HEK293 (cell line): ENCODE measurements around the gene KLF16.

Experiments
- CTCF ChIA-PET: fragments of 350-600 bp; formaldehyde crosslinking; extraction: SDS; loops from one replicate; lab custom pipeline; 2021; ENCODE audit warnings: antibody characterized with exemption; lab: Yijun Ruan, JAX
- POLR2A ChIA-PET: fragments of 300-600 bp; formaldehyde crosslinking; extraction: SDS; loops from one replicate; lab custom pipeline; 2020; ENCODE audit warnings: antibody characterized with exemption, inconsistent platforms; lab: Yijun Ruan, JAX
- H3K27ac ChIP-seq: fragments of 200-500 bp; sonication (Bioruptor generic); 2 replicates; pipeline ENCODE4 v1.5.1; 2014; ENCODE audit warnings: low read depth, low read length, control low read depth, inconsistent platforms; ENCODE audit errors: extremely low read depth
- H3K36me3 ChIP-seq, 2 experiments: fragments of 200-500 bp in 1 of 2; sonication (Bioruptor generic) in 1 of 2; 1 replicate in 1 of 2; 2 replicates in 1 of 2; pipeline ENCODE4 v1.5.1; 2014 to 2017; ENCODE audit warnings: inconsistent platforms in 2 of 2, low read length in 2 of 2; ENCODE audit not compliant: control insufficient read depth in 2 of 2, insufficient read depth in 1 of 2
- H3K4me1 ChIP-seq: fragments of 200-500 bp; sonication (Bioruptor generic); 2 replicates; pipeline ENCODE4 v1.5.1; 2014; ENCODE audit warnings: mild to moderate bottlenecking, low read length, inconsistent platforms; ENCODE audit not compliant: control insufficient read depth, insufficient read depth
- H3K4me3 ChIP-seq: 2 replicates; pipeline ENCODE4 v1.5.1; 2011; ENCODE audit warnings: low read depth, mild to moderate bottlenecking, control low read depth, low read length, moderate library complexity
- H3K9me3 ChIP-seq: fragments of 200-500 bp; sonication (Bioruptor generic); 2 replicates; pipeline ENCODE4 v1.5.1; 2014; ENCODE audit warnings: low read depth, low read length, inconsistent platforms; ENCODE audit not compliant: control insufficient read depth, insufficient read depth
- CTCF ChIP-seq: fragments of 450-650 bp; formaldehyde crosslinking; IDR thresholded peaks from 2 replicates; pipeline ENCODE4 v1.5.1; 2016; ENCODE audit warnings: missing biosample characterization, missing genetic modification characterization
- EGR2 ChIP-seq: fragments of 450-650 bp; formaldehyde crosslinking; IDR thresholded peaks from 2 replicates; pipeline ENCODE4 v1.5.1; 2016; ENCODE audit warnings: low read depth, missing biosample characterization, missing genetic modification characterization
- GLI4 ChIP-seq: fragments of 450-650 bp; formaldehyde crosslinking; IDR thresholded peaks from 2 replicates; pipeline ENCODE4 v1.5.1; 2016; ENCODE audit warnings: missing biosample characterization, missing genetic modification characterization
- HIC1 ChIP-seq: fragments of 450-650 bp; formaldehyde crosslinking; IDR thresholded peaks from 2 replicates; pipeline ENCODE4 v1.5.1; 2016; ENCODE audit warnings: missing biosample characterization, missing genetic modification characterization
- HOXA7 ChIP-seq: sonication (generic); formaldehyde crosslinking; IDR thresholded peaks from 2 replicates; pipeline ENCODE4 v1.8.1; 2022; ENCODE audit warnings: missing genetic modification reagents, borderline replicate concordance
- IKZF3 ChIP-seq: fragments of 450-650 bp; IDR thresholded peaks from 2 replicates; pipeline ENCODE4 v1.5.0; 2018; ENCODE audit warnings: missing biosample characterization, mild to moderate bottlenecking, missing genetic modification characterization, moderate library complexity
- KLF16 ChIP-seq: fragments of 450-650 bp; formaldehyde crosslinking; IDR thresholded peaks from 2 replicates; pipeline ENCODE4 v1.5.1; 2017; ENCODE audit warnings: missing biosample characterization, missing genetic modification characterization
- KLF17 ChIP-seq: fragments of 450-650 bp; formaldehyde crosslinking; IDR thresholded peaks from 2 replicates; pipeline ENCODE4 v1.5.1; 2016; ENCODE audit warnings: missing biosample characterization, missing genetic modification characterization
- PATZ1 ChIP-seq: fragments of 450-650 bp; formaldehyde crosslinking; IDR thresholded peaks from 2 replicates; pipeline ENCODE4 v1.5.1; 2016; ENCODE audit warnings: missing biosample characterization, missing genetic modification characterization
- SP2 ChIP-seq: fragments of 450-650 bp; formaldehyde crosslinking; IDR thresholded peaks from 2 replicates; pipeline ENCODE4 v1.5.1; 2016; ENCODE audit warnings: missing biosample characterization, missing genetic modification characterization
- SP3 ChIP-seq: fragments of 450-650 bp; formaldehyde crosslinking; IDR thresholded peaks from 2 replicates; pipeline ENCODE4 v1.5.1; 2016; ENCODE audit warnings: missing biosample characterization, missing genetic modification characterization
- SP7 ChIP-seq: fragments of 450-650 bp; formaldehyde crosslinking; IDR thresholded peaks from 2 replicates; pipeline ENCODE4 v1.5.1; 2016; ENCODE audit warnings: missing biosample characterization, missing genetic modification characterization
- ZBTB20 ChIP-seq: fragments of 450-650 bp; formaldehyde crosslinking; IDR thresholded peaks from 2 replicates; pipeline ENCODE4 v1.5.1; 2016; ENCODE audit warnings: missing biosample characterization, missing genetic modification characterization
- ZEB2 ChIP-seq: fragments of 450-650 bp; formaldehyde crosslinking; IDR thresholded peaks from 2 replicates; pipeline ENCODE4 v1.5.1; 2016; ENCODE audit warnings: missing biosample characterization, missing genetic modification characterization
- ZFHX2 ChIP-seq: fragments of 450-650 bp; formaldehyde crosslinking; conservative IDR thresholded peaks from 2 replicates; pipeline ENCODE4 v1.5.1; 2016; ENCODE audit warnings: missing biosample characterization, missing genetic modification characterization
- ZFP69B ChIP-seq: fragments of 450-650 bp; formaldehyde crosslinking; IDR thresholded peaks from 2 replicates; pipeline ENCODE4 v1.5.1; 2016; ENCODE audit warnings: missing biosample characterization, missing genetic modification characterization
- ZNF16 ChIP-seq: fragments of 450-650 bp; formaldehyde crosslinking; IDR thresholded peaks from 2 replicates; pipeline ENCODE4 v1.5.1; 2016; ENCODE audit warnings: low read depth, missing biosample characterization, missing genetic modification characterization
- ZNF23 ChIP-seq: fragments of 450-650 bp; formaldehyde crosslinking; IDR thresholded peaks from 2 replicates; pipeline ENCODE4 v1.5.1; 2016; ENCODE audit warnings: missing biosample characterization, missing genetic modification characterization, borderline replicate concordance
- ZNF24 ChIP-seq: fragments of 450-650 bp; formaldehyde crosslinking; IDR thresholded peaks from 2 replicates; pipeline ENCODE4 v1.5.1; 2016; ENCODE audit warnings: missing biosample characterization, missing genetic modification characterization
- ZNF341 ChIP-seq: fragments of 450-650 bp; formaldehyde crosslinking; IDR thresholded peaks from 2 replicates; pipeline ENCODE4; 2016; ENCODE audit warnings: low read depth, missing biosample characterization, missing genetic modification characterization
- ZNF394 ChIP-seq: fragments of 450-650 bp; formaldehyde crosslinking; IDR thresholded peaks from 2 replicates; pipeline ENCODE4 v1.5.1; 2016; ENCODE audit warnings: missing biosample characterization, missing genetic modification characterization, mild to moderate bottlenecking, moderate library complexity, borderline replicate concordance
- ZNF404 ChIP-seq: fragments of 450-650 bp; formaldehyde crosslinking; IDR thresholded peaks from 2 replicates; pipeline ENCODE4 v1.5.1; 2017; ENCODE audit warnings: missing biosample characterization, missing genetic modification characterization
- ZNF513 ChIP-seq: fragments of 450-650 bp; IDR thresholded peaks from 2 replicates; pipeline ENCODE4 v1.5.1; 2018; ENCODE audit warnings: missing biosample characterization, missing genetic modification characterization
- ZNF514 ChIP-seq: fragments of 450-650 bp; formaldehyde crosslinking; IDR thresholded peaks from 2 replicates; pipeline ENCODE4 v1.5.1; 2016; ENCODE audit warnings: missing biosample characterization, missing genetic modification characterization
- ZNF610 ChIP-seq: fragments of 450-650 bp; formaldehyde crosslinking; IDR thresholded peaks from 2 replicates; pipeline ENCODE4 v1.5.1; 2016; ENCODE audit warnings: missing biosample characterization, missing genetic modification characterization, borderline replicate concordance
- ZNF658 ChIP-seq: fragments of 450-650 bp; formaldehyde crosslinking; IDR thresholded peaks from 2 replicates; pipeline ENCODE4; 2016; ENCODE audit warnings: missing biosample characterization, missing genetic modification characterization
- ZNF670 ChIP-seq: fragments of 450-650 bp; formaldehyde crosslinking; IDR thresholded peaks from 2 replicates; pipeline ENCODE4 v1.5.1; 2016; ENCODE audit warnings: missing biosample characterization, missing genetic modification characterization, low read depth
- ZNF677 ChIP-seq: fragments of 450-650 bp; IDR thresholded peaks from 2 replicates; pipeline ENCODE4 v1.5.0; 2018; ENCODE audit warnings: missing biosample characterization, mild to moderate bottlenecking, missing genetic modification characterization, moderate library complexity
- ZNF792 ChIP-seq: fragments of 450-650 bp; formaldehyde crosslinking; IDR thresholded peaks from 2 replicates; pipeline ENCODE4 v1.5.1; 2016; ENCODE audit warnings: missing biosample characterization, missing genetic modification characterization
- ZNF830 ChIP-seq: fragments of 450-650 bp; IDR thresholded peaks from 2 replicates; pipeline ENCODE4 v1.5.0; 2018; ENCODE audit warnings: missing biosample characterization, missing genetic modification characterization, low read depth, mild to moderate bottlenecking, moderate library complexity

KLF16 gene

GRCh38 chr19:1860042-1860775 lies 3.2 kb downstream of the KLF16 start (continued):
- no peak for TF ChIP-seq ZNF792 (tag by site-specific recombination)
- peak; percentile 47; the same call in 1 of the 2 replicates for TF ChIP-seq SP2 (tag by site-specific recombination)
- no peak for TF ChIP-seq ZNF394 (tag by site-specific recombination)
- TF ChIP-seq KLF16 (tag by site-specific recombination), result no peak
- TF ChIP-seq ZNF341 (tag by site-specific recombination), result peak; percentile 46
- TF ChIP-seq ZNF16 (tag by site-specific recombination), result no peak
- no peak for TF ChIP-seq HOXA7
- TF ChIP-seq ZNF677 (tag by site-specific recombination), result no peak
- TF ChIP-seq SP7, result 0 out of 2 replicates have a peak, but pooled peaks have one; percentile 17

GRCh38 chr19:1859331-1859781 lies 4.0 kb downstream of the KLF16 start:
- peaks cover 24% of the 10 kb centered on the region for H3K4me1 ChIP-seq
- ChIA-PET POLR2A (no interaction called here), CTCF (no interaction called here)
- no peak overlapping the region for H3K27ac ChIP-seq
- no peaks in the 10 kb centered on the region for H3K36me3 ChIP-seq
- no peaks in the 10 kb centered on the region for H3K9me3 ChIP-seq
- no peak overlapping the region for H3K4me3 ChIP-seq
- TF ChIP-seq ZFP69B (tag by site-specific recombination) (no peak), ZNF404 (no peak), ZEB2 (no peak), HIC1 (tag by site-specific recombination) (no peak), KLF17 (tag by site-specific recombination) (peak; percentile 85), ZNF677 (tag by site-specific recombination) (no peak), SP3 (tag by site-specific recombination) (0 out of 2 replicates have a peak, but pooled peaks have one; percentile 29), ZNF513 (tag by site-specific recombination) (no peak), ZNF670 (tag by site-specific recombination) (no peak), GLI4 (tag by site-specific recombination) (no peak), ZNF514 (no peak), EGR2 (tag by site-specific recombination) (peak; percentile 92), ZNF658 (tag by site-specific recombination) (no peak), CTCF (tag by site-specific recombination) (no peak), IKZF3 (tag by site-specific recombination) (peak; percentile 79), PATZ1 (tag by site-specific recombination) (peak; percentile 85), ZNF24 (tag by site-specific recombination) (no peak), ZNF23 (tag by site-specific recombination) (no peak), ZBTB20 (tag by site-specific recombination) (no peak), ZNF830 (tag by site-specific recombination) (no peak), ZNF610 (no peak), ZFHX2 (tag by site-specific recombination) (peak; percentile 92)
